B cell (primary cell): ENCODE results near the gene EPHB1. TPM values are rescaled to one million over a fixed set of nuclear protein-coding genes. Genes with fewer than 3 reads are reported as not detected.

Experiments
- ATAC-seq: fragments of 200-7000 bp; cut with Tn5 transposase; one replicate; pipeline ENCODE4 v1.10.0; 2021; ENCODE audit warnings: low read depth, mild to moderate bottlenecking, moderate number of reproducible peaks, moderate library complexity
- CTCF ChIA-PET: fragments of 350-600 bp; sonication (Branson Sonifier 250); formaldehyde crosslinking; loops from one replicate; lab custom pipeline; 2021; ENCODE audit warnings: antibody characterized with exemption, inconsistent platforms; lab: Charles Lee
- POLR2A ChIA-PET: fragments of 350-600 bp; sonication (Branson Sonifier 250); formaldehyde crosslinking; loops from one replicate; lab custom pipeline; 2021; ENCODE audit warnings: antibody characterized with exemption; lab: Charles Lee
- DNase-seq: peaks from one replicate; pipeline ENCODE4 v3.0.0; 2013
- H2AFZ ChIP-seq: 2 replicates; pipeline ENCODE4 v1.6.1; 2012; ENCODE audit warnings: mild to moderate bottlenecking, low read depth, low read length; ENCODE audit not compliant: insufficient read depth, poor library complexity, severe bottlenecking
- H3K27ac ChIP-seq, 2 donors: 1 replicate in 1 of 2; 2 replicates in 1 of 2; pipeline ENCODE4 v1.5.1; 2012 to 2013; ENCODE audit warnings: low read length in 2 of 2, mild to moderate bottlenecking in 2 of 2, moderate library complexity in 1 of 2
- H3K27me3 ChIP-seq, 4 experiments: fragments of 200-600 bp in 1 of 4; sonication (generic) in 1 of 4; replicated peaks in 1 of 4; 1 replicate in 2 of 4; 2 replicates in 2 of 4; pipeline versions ENCODE4 v1.6.1 to v1.7.0; 2013 to 2016; ENCODE audit warnings: low read length in 3 of 4, mild to moderate bottlenecking in 2 of 4, mixed read lengths in 1 of 4, moderate library complexity in 1 of 4; ENCODE audit not compliant: insufficient read depth in 4 of 4, control insufficient read depth in 3 of 4; ENCODE audit errors: control extremely low read depth in 1 of 4
- H3K36me3 ChIP-seq, 2 experiments: replicated peaks in 1 of 2; 1 replicate in 1 of 2; 2 replicates in 1 of 2; pipeline versions ENCODE4 v1.6.1 to v1.7.1; 2013; ENCODE audit warnings: low read length in 1 of 2; ENCODE audit not compliant: insufficient read depth in 2 of 2, control insufficient read depth in 1 of 2; ENCODE audit errors: control extremely low read depth in 1 of 2, extremely low read depth in 1 of 2
- H3K4me1 ChIP-seq, 2 donors: fragments of 200-600 bp in 1 of 2; sonication (generic) in 1 of 2; 1 replicate in 1 of 2; 2 replicates in 1 of 2; pipeline versions ENCODE4 v1.5.1 to v1.6.1; 2013 to 2017; ENCODE audit warnings: low read length in 2 of 2; ENCODE audit not compliant: control insufficient read depth in 2 of 2, insufficient read depth in 2 of 2
- H3K4me2 ChIP-seq: replicated peaks from 2 replicates; pipeline ENCODE3; 2012; ENCODE audit warnings: mild to moderate bottlenecking, low read depth, low read length; ENCODE audit not compliant: poor library complexity, severe bottlenecking
- H3K4me3 ChIP-seq, 5 experiments: fragments of 200-600 bp in 1 of 5; sonication (generic) in 1 of 5; 1 replicate in 3 of 5; 2 replicates in 2 of 5; pipeline versions ENCODE4 v1.5.1 to v1.7.0; 2011 to 2016; ENCODE audit warnings: low read length in 4 of 5, mild to moderate bottlenecking in 4 of 5, low read depth in 2 of 5, control low read depth in 1 of 5, moderate library complexity in 1 of 5; ENCODE audit not compliant: insufficient read depth in 1 of 5; ENCODE audit errors: control extremely low read depth in 1 of 5, extremely low read depth in 1 of 5
- H3K79me2 ChIP-seq: fragments of 200-600 bp; sonication (generic); one replicate; pipeline ENCODE4 v1.6.0; 2016; ENCODE audit warnings: low read length; ENCODE audit not compliant: control insufficient read depth, insufficient read depth
- H3K9ac ChIP-seq: fragments of 200-600 bp; sonication (generic); 2 replicates; pipeline ENCODE4 v1.6.1; 2017; ENCODE audit warnings: mild to moderate bottlenecking, low read length, moderate library complexity
- H3K9me3 ChIP-seq, 3 donors: one replicate each; pipeline versions ENCODE4 v1.6.1 to v1.7.1; 2013; ENCODE audit warnings: low read length in 2 of 3; ENCODE audit not compliant: control insufficient read depth in 2 of 3, insufficient read depth in 1 of 3; ENCODE audit errors: control extremely low read depth in 1 of 3
- H4K20me1 ChIP-seq: 2 replicates; pipeline ENCODE4 v1.6.0; 2012; ENCODE audit warnings: mild to moderate bottlenecking, low read length; ENCODE audit not compliant: insufficient read depth, control insufficient read depth, poor library complexity, severe bottlenecking
- H3K27ac Mint-ChIP-seq: one replicate; pipeline ENCODE4 v1.8.0; 2021; ENCODE audit warnings: mixed read lengths
- H3K27me3 Mint-ChIP-seq: one replicate; pipeline ENCODE4 v1.8.0; 2021; ENCODE audit warnings: mixed read lengths
- H3K4me1 Mint-ChIP-seq: one replicate; pipeline ENCODE4 v1.8.0; 2021; ENCODE audit warnings: mixed read lengths
- H3K4me3 Mint-ChIP-seq: one replicate; pipeline ENCODE4 v1.8.0; 2021; ENCODE audit warnings: mixed read lengths
- H3K9me3 Mint-ChIP-seq: one replicate; pipeline ENCODE4 v1.8.0; 2022; ENCODE audit warnings: mixed read lengths; ENCODE audit not compliant: insufficient read depth
- EZH2 ChIP-seq: IDR thresholded peaks from 2 replicates; pipeline ENCODE4 v1.6.1; 2012; ENCODE audit warnings: borderline replicate concordance, low read depth, mild to moderate bottlenecking, moderate library complexity, low read length; ENCODE audit not compliant: insufficient read depth, poor library complexity, severe bottlenecking
- WGBS: methylation state at CpG from one replicate; pipeline ENCODE4 v1.1.5; 2013; ENCODE audit warnings: missing lambda C conversion rate; ENCODE audit not compliant: insufficient coverage; 5-methylcytosine and 5-hydroxymethylcytosine counted together
- intact Hi-C: fragments of 100-400 bp; cut with micrococcal nuclease; formaldehyde crosslinking; loops from one replicate; pipeline ENCODE4 v1.10.0; 2022
- polyA plus RNA-seq: library from polyadenylated mRNA; depleted of rRNA; stranded (reverse); fragments of >200 nt; gene quantifications from 2 replicates; pipeline ENCODE4 v1.2.3, GENCODE V29; 2012
- total RNA-seq, 2 donors: library from RNA; stranded (reverse); fragments of 120-200 nt in 1 of 2; gene quantifications; 1 replicate in 1 of 2; 2 replicates in 1 of 2; pipeline versions ENCODE4 v1.2.3 to v1.2.4, GENCODE V29; 2013 to 2022
- TF ChIP-seq, protein P1 (sequence below): fragments of 200-600 bp; IDR thresholded peaks from one replicate; pipeline ENCODE4 v1.8.0; 2022; ENCODE audit warnings: antibody characterized with exemption, mild to moderate bottlenecking

The EPHB1 gene
- total and polyA plus RNA-seq, 2 donors (not counting 1 experiment from before 2014, with no cell fraction given): 0.01 TPM; not detected in 1

DNA sequence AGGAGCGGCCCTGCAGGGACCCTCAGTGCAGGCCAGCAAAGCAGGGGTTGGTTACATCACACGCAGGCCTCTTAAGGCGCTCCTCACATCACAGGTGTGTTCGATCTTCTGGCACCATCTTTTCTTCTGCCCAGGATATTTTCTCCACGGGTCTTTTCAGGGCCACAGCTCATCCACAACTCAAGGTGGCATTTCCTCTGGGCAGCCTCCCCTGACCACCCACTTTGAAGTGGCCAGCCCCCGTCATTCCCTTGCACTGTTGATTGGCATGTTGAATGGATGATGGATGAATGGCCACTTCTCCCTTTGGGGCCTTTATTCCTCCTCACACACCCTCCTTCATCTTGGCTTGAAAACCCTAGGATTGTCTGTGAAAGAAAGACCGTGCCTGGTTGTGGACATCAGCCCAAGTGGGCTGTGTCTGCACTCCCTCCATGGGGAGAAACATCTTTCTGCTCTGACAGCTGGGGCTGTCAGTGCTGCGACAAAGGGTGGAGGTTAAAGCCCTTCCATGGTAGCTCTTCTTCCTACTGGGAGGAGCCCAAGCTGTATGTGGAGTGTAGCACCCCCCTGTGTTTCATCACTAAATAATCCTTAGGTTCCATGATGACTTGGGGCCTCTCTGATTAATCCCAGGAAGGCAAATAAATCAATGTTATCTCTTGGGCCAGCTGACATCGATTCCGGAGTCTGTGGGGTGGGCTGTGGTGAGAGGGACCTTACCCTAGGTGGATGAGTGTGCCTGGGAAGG, 102.5 kb downstream of the EPHB1 start:
- WGBS: 95% methylated on average over 8 of the region's 10 CpGs
- H3K9me3 ChIP-seq: no peaks in the 10 kb centered on the region

DNA sequence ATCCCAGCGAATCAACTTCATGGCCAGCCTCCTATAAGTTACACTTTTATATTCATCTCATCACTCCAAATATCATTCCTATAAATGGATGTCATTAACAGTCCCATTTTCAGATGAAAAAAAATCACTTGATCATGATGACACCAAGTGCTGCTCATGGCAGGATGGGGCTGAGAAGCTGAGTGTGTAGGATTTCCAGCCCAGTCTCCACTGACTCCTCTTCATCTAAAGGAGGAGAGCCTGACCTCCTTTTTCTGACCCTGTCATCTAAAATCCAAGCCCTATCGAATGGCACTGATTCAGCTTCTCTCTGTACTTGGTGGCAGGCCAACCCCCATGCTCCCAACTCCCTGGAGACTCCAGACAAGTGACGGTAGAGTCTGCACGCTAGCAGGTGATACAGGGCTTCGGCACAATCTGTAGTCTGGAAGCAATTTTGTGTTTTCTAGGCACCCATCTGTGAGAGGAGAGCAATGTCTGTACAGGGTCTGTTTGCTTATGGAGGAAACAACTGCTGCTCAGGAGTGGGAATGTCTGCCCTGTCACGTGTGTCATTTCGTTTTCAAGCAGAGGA, 103.2 kb downstream of the EPHB1 start:
- no peaks in the 10 kb centered on the region for H3K4me1 Mint-ChIP-seq
- CTCF ChIA-PET: no interaction called here

More for the DNA sequence above, 102.5 kb downstream of the EPHB1 start:
- no peak for TF ChIP-seq EZH2
- TF ChIP-seq, protein P1, sequence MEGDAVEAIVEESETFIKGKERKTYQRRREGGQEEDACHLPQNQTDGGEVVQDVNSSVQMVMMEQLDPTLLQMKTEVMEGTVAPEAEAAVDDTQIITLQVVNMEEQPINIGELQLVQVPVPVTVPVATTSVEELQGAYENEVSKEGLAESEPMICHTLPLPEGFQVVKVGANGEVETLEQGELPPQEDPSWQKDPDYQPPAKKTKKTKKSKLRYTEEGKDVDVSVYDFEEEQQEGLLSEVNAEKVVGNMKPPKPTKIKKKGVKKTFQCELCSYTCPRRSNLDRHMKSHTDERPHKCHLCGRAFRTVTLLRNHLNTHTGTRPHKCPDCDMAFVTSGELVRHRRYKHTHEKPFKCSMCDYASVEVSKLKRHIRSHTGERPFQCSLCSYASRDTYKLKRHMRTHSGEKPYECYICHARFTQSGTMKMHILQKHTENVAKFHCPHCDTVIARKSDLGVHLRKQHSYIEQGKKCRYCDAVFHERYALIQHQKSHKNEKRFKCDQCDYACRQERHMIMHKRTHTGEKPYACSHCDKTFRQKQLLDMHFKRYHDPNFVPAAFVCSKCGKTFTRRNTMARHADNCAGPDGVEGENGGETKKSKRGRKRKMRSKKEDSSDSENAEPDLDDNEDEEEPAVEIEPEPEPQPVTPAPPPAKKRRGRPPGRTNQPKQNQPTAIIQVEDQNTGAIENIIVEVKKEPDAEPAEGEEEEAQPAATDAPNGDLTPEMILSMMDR: no peak
- Histone ChIP-seq H2AFZ (no peak overlapping the region), H3K4me3 (no peak overlapping the region), H4K20me1 (no peaks in the 10 kb centered on the region), H3K4me1 (no peaks in the 10 kb centered on the region), H3K79me2 (no peaks in the 10 kb centered on the region), H3K27me3 (no peaks in the 10 kb centered on the region), H3K36me3 (no peaks in the 10 kb centered on the region), H3K4me2 (no peak overlapping the region), H3K9ac (no peak overlapping the region), H3K27ac (no peak overlapping the region)
- ChIA-PET POLR2A (no interaction called here), CTCF (no interaction called here)
- intact Hi-C loops: no loop called here
- Mint-ChIP-seq H3K27ac (no peak overlapping the region), H3K27me3 (peaks cover 3% of the 10 kb centered on the region), H3K9me3 (no peaks in the 10 kb centered on the region), H3K4me3 (no peak overlapping the region), H3K4me1 (no peaks in the 10 kb centered on the region)
- no peak for DNase-seq
- ATAC-seq: no peak

More for the DNA sequence above, 103.2 kb downstream of the EPHB1 start:
- no peaks in the 10 kb centered on the region for H3K79me2 ChIP-seq
- Mint-ChIP-seq H3K4me3 (no peak overlapping the region), H3K27ac (no peak overlapping the region), H3K9me3 (no peaks in the 10 kb centered on the region), H3K27me3 (peaks cover 3% of the 10 kb centered on the region)
- DNase-seq (no peak), ATAC-seq (no peak)
- H3K36me3 ChIP-seq: no peaks in the 10 kb centered on the region
- no peak overlapping the region for H3K27ac ChIP-seq
- intact Hi-C loops: no loop called here
- no peak overlapping the region for H3K4me2 ChIP-seq
- POLR2A ChIA-PET: no interaction called here
- H3K27me3 ChIP-seq: no peaks in the 10 kb centered on the region
- H3K9me3 ChIP-seq: no peaks in the 10 kb centered on the region
- no peak overlapping the region for H3K9ac ChIP-seq
- H3K4me3 ChIP-seq: no peak overlapping the region
- WGBS: 83% methylated on average over 5 of the region's 7 CpGs
- no peak overlapping the region for H2AFZ ChIP-seq
- no peak for TF ChIP-seq EZH2
- TF ChIP-seq, protein P1: no peak
- no peaks in the 10 kb centered on the region for H4K20me1 ChIP-seq
- no peaks in the 10 kb centered on the region for H3K4me1 ChIP-seq
